ENCODE results near the gene ELFN2.

Gene ELFN2

DNA sequence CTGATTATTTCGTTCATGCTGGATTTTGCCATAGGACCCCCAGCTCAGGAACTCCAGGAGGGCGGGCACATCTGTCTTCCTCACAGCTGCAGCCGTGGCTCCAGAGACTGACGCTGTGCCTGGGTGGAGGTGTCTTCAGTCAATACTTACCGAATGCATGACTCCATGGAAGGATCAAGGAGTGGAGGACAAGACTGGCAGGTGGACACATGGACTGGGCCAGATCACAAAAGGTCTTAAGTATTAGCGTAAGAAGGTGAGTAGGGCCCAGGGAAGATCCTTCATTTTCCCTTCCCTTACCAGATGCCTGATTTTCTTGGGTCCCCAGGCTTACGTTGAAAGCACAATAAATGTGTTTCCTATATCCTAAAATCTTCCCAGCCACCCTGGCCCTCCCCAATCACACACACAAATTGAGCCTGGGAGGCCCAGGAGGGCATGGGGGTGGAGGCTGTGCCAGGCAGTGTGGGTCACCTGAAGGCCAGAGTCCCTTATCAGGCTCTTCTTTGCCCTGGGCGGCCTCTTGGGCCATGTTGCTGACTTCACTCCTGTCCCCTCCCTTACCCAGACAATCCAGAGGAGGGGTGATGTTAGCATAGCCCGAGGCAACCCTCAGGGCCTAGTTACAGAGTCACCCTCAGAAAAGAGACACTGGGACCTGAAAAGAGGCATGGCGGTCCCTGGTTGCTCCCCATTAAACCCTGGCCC lies 88.6 kb downstream of the ELFN2 start:
- no peak overlapping the region for H3K4me3 ChIP-seq (ENCODE audit: low read depth, low read length)
- TF ChIP-seq, protein P1, sequence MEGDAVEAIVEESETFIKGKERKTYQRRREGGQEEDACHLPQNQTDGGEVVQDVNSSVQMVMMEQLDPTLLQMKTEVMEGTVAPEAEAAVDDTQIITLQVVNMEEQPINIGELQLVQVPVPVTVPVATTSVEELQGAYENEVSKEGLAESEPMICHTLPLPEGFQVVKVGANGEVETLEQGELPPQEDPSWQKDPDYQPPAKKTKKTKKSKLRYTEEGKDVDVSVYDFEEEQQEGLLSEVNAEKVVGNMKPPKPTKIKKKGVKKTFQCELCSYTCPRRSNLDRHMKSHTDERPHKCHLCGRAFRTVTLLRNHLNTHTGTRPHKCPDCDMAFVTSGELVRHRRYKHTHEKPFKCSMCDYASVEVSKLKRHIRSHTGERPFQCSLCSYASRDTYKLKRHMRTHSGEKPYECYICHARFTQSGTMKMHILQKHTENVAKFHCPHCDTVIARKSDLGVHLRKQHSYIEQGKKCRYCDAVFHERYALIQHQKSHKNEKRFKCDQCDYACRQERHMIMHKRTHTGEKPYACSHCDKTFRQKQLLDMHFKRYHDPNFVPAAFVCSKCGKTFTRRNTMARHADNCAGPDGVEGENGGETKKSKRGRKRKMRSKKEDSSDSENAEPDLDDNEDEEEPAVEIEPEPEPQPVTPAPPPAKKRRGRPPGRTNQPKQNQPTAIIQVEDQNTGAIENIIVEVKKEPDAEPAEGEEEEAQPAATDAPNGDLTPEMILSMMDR (conservative IDR thresholded peaks at IDR 0.05; ENCODE audit: low read depth, low read length), result no peak
- DNase-seq (ENCODE audit: low read depth), result no peak

DNA sequence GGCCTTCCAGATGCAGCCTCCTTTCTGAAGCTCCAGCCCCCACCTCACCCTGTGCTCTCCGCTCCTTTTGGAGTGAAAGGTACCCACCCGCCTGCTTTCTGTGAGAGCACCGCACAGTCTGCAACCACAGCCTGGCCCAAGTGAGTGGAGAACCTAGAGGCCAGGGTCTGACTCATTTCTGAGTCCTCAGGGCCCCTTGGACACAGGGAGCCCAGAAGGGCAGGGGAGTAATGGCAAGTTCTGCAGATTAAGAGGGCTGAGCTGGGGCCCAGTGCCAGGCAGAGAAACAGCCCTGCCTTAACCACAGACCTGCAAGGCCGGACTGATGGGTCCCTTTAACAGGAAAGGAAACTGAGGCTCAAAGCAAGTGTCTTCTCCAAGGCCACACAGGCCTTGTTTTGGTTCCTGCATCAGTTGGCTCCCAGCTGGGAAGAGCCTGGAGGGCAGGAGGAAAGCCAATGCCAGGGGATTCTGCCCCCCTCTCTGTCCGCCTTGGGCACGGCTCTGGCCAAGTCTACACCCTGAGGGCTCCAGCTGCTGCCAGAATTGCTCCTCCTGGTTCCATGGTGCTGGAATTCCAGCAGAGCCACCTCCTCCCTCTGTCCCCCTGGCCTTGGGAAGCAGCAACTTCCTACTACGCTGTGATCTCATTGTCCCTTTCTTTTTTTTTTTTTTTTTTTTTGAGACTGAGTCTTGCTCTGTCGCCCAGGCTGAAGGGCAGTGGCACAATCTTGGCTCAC lies 89.9 kb downstream of the ELFN2 start:
- TF ChIP-seq, protein P1 (conservative IDR thresholded peaks at IDR 0.05; ENCODE audit: low read depth, low read length), result no peak
- no peak for DNase-seq (ENCODE audit: low read depth)
- no peak overlapping the region for H3K4me3 ChIP-seq (ENCODE audit: low read depth, low read length)

DNA sequence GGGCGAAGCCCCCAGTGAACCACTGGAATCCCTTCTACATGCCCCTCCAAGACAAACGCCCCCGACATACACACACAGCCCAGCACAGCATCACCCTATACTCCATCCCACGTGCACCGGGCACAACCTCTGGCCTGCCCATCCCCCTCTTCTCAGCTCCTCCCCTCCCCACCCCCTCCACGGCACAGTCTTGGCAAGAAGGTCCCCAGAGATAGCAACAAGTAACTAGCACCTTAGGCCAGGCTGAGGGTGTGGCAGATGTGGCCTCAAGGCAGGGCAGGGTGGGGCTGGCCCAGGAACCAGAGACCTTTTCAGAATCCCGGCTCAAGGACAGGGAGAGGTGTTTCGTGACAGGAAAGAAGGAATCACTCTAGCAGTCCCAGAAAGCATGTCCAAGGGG lies 90.7 kb downstream of the ELFN2 start:
- TF ChIP-seq, protein P1 (conservative IDR thresholded peaks at IDR 0.05; ENCODE audit: low read depth, low read length), result no peak
- no peak for DNase-seq (ENCODE audit: low read depth)
- H3K4me3 ChIP-seq (ENCODE audit: low read depth, low read length), result no peak overlapping the region

DNA sequence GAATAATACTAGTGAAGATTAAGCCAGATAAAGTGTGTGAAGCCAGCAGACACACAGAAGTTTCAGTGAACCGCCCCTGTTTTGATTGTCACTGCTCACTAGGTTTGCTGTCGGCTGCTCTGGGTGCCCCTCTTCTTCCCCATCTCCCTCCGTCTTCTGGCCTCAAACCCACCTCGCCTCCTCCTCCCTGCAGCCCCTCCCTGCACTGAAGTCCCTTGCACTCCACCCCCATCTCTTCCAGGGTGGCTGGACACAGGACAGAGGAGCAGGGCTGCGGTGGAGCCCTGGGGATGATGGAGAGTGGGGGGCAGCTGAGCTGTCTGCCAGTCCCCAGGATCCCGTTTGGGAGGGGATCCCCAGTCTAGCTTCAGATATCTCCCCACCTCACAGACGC lies 91.5 kb downstream of the ELFN2 start:
- TF ChIP-seq, protein P1 (conservative IDR thresholded peaks at IDR 0.05; ENCODE audit: low read depth, low read length), result no peak
- no peak for DNase-seq (ENCODE audit: low read depth)
- H3K4me3 ChIP-seq (ENCODE audit: low read depth, low read length), result no peak overlapping the region

DNA sequence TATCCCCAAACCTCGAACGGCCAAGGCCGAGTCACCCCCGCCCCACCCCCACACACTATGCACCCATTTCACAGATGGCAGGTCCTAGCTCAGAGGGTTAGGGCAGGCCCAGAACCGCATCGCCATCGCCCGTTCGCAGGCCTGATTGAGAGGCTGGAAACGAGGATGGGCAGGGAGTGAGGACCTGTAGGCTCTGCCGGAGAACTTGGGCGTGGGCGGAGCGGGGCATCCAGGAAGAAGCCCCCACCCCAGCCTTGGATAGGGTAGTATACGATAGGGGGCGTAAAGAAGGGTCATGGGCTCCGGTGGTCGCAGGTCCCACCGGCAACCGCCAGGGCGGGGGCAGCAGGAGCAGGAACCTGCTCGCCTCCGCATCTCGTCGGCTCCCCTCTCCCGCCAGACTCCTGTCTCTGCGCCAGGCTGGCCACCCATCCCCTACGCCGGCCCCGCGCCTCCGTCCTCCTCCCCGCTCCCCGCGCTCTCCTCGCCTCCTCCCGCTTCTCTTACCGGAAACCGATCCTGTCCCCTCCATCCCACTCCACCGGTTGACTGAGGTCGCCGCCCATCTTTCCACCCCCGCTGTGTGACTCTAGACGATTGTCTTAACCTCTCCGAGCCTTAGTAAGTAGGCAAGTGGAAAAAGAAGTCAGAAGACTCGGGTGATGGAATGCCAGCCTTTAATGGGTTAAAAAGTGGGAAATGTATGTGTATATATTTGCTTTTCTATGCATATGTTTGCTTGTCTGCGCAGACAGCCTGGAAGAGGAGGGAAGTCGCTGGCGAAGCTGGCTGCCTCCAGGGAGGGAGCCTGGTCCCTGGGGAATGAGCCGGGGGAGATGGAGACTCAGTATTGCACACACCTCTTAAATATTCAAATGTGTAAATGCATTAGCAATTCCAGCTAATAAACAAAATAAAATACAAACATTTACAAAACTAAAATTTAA lies 92.1 kb downstream of the ELFN2 start:
- H3K4me3 ChIP-seq (ENCODE audit: low read depth, low read length), result peak overlapping the region; percentile 8
- TF ChIP-seq, protein P1 (conservative IDR thresholded peaks at IDR 0.05; ENCODE audit: low read depth, low read length), result no peak
- no peak for DNase-seq (ENCODE audit: low read depth)

DNA sequence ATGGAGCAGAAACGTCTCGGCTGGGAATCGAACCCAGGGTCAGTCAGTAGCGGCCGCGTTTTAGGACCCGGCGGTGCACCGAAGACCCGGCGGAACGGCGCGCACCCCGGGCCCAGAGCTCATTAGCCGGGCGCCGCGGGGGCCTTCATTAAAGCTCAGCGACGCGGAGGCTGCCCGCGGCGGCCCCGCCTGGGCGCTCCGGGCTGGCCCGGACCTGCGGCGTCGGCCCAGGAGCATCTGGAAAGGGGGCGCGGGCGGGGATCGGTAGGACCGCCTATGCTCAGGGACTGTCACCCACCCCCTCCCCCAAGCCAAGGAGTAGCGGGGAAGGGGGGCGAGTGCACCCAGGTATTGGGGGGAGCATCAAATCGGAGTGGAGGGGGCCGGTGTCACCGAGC lies 92.8 kb downstream of the ELFN2 start:
- DNase-seq (ENCODE audit: low read depth), result no peak
- TF ChIP-seq, protein P1 (conservative IDR thresholded peaks at IDR 0.05; ENCODE audit: low read depth, low read length), result no peak
- no peak overlapping the region for H3K4me3 ChIP-seq (ENCODE audit: low read depth, low read length)

All from choroid plexus epithelial cell (primary cell).